ENCODE results near the gene DUSP28. TPM values are rescaled to one million over a fixed set of nuclear protein-coding genes. Genes with fewer than 3 reads are reported as not detected.

Gene DUSP28
- total and polyA plus RNA-seq, 2 of the 13 experiments (the other 11 are each of a cell fraction or from before 2014, with no cell fraction given) = 5.2 to 8.6 TPM

- no peak for TF ChIP-seq FOXP4 (CRISPR knock-in tag; IDR thresholded peaks at IDR 0.05)
- no peak for TF ChIP-seq ZNF362 (CRISPR knock-in tag; IDR thresholded peaks at IDR 0.05; ENCODE audit: borderline replicate concordance)
- no peak for TF ChIP-seq ZFP41 (CRISPR knock-in tag; IDR thresholded peaks at IDR 0.05; ENCODE audit: borderline replicate concordance)
- TF ChIP-seq ZNF773 (CRISPR knock-in tag; IDR thresholded peaks at IDR 0.05; ENCODE audit: borderline replicate concordance) = no peak
- TF ChIP-seq ZNF235 (CRISPR knock-in tag; IDR thresholded peaks at IDR 0.05; ENCODE audit: borderline replicate concordance) = no peak
These were observed 23.6 kb downstream of the DUSP28 start (continued) for GRCh38 chr2:240583774-240584173.

GRCh38 chr2:240584486-240585031, 24.4 kb downstream of the DUSP28 start:
- peak overlapping the region; percentile 89 for H3K27ac ChIP-seq (ENCODE audit: extremely low read length, insufficient read depth, low read length)
- peaks cover 75% of the 10 kb centered on the region for H3K79me2 ChIP-seq (ENCODE audit: insufficient read depth, low read length)
- H3K4me1 ChIP-seq (ENCODE audit: insufficient read depth, low read length) = peaks cover 77% of the 10 kb centered on the region
- ATAC-seq (peak; percentile 1; the same call in 2 of the 3 replicates), FAIRE-seq (peak; percentile 60), DNase-seq (ENCODE audit: low spot score) (peak; percentile 73)
- H4K20me1 ChIP-seq (ENCODE audit: insufficient read depth, low read length) = peaks cover 17% of the 10 kb centered on the region; the same call in 1 of the 2 replicates
- peaks cover 0 to 4% of the 10 kb centered on the region in 2 experiments; a peak in 1 of 5 replicates for H3K27me3 ChIP-seq (ENCODE audit: control insufficient read depth in 1 of 2, insufficient read depth in 2 of 2, low read length in 2 of 2)
- peaks cover 4 to 9% of the 10 kb centered on the region in 2 experiments; a peak in 4 of 5 replicates for H3K36me3 ChIP-seq (replicated peaks in 1 of 2; ENCODE audit: control insufficient read depth in 1 of 2, insufficient read depth in 2 of 2, low read length in 2 of 2)
- intact Hi-C loops (cut with micrococcal nuclease; ENCODE audit: unreplicated experiment) (no loop called here), in situ Hi-C loops (cut with HindIII; ENCODE audit: extremely low pct_ligation_motif_present, low pct_unique_long_range_greater_than_20kb) (no loop called here)
- H3K9me3 ChIP-seq (ENCODE audit: low read length) = no peaks in the 10 kb centered on the region
- no TSS peak for BruUV-seq (replicated peaks)
- H3K9ac ChIP-seq (ENCODE audit: insufficient read depth, low read depth, low read length) = peak overlapping the region; percentile 98
- POLR2A ChIA-PET = interaction anchor here (5.6 to 6.0 kb wide), 3 partner anchors 18 to 24 kb away, joined by 86 to 149 read pairs (median 147); partner anchors contain the start of genes ANKMY1, DUSP28 and RNPEPL1
- no peak overlapping the region for H2AFZ ChIP-seq (ENCODE audit: low read length)
- peak overlapping the region in 2 of 3 experiments; percentile 83 to 90; a peak in 3 of 6 replicates for H3K4me3 ChIP-seq (replicated peaks in 1 of 3; ENCODE audit: insufficient read depth in 1 of 3, low read depth in 2 of 3, low read length in 3 of 3)
- H3K4me2 ChIP-seq (ENCODE audit: low read depth, low read length) = peak overlapping the region; percentile 98
- WGBS (ENCODE audit: low lambda C conversion rate) = 79% methylated on average over 3 of the region's 4 CpGs
- CTCF ChIA-PET (ENCODE audit: low intra/inter-chr PET ratio, low total read pairs) = interaction anchor here (0.7 kb wide), 1 partner anchor 19 kb away, joined by 3 read pairs; no protein-coding TSS in a partner anchor
- TF ChIP-seq NFIC (IDR thresholded peaks at IDR 0.05; ENCODE audit: low read length) = no peak
- TF ChIP-seq ZNF761 (CRISPR knock-in tag; conservative IDR thresholded peaks at IDR 0.05) = no peak
- peak; percentile 40; the same call in 1 of the 2 replicates for TF ChIP-seq SAP130 (CRISPR knock-in tag; IDR thresholded peaks at IDR 0.05; ENCODE audit: low read depth)
- peak; percentile 90 for TF ChIP-seq SRF (IDR thresholded peaks at IDR 0.05; ENCODE audit: low read depth, low read length)
- no peak for TF ChIP-seq THAP8 (CRISPR knock-in tag; IDR thresholded peaks at IDR 0.05; ENCODE audit: borderline replicate concordance)
- TF ChIP-seq ZNF768 (CRISPR knock-in tag; IDR thresholded peaks at IDR 0.05) = no peak
- no peak for TF ChIP-seq SRSF9 (IDR thresholded peaks at IDR 0.05; ENCODE audit: borderline replicate concordance, insufficient read depth, low read depth, low read length, poor library complexity, severe bottlenecking)
- 0 out of 2 replicates have a peak, but pooled peaks have one; percentile 28 for TF ChIP-seq CEBPB (IDR thresholded peaks at IDR 0.05; ENCODE audit: borderline replicate concordance, low read depth, low read length)
- no peak for TF ChIP-seq HMGA1 (CRISPR knock-in tag; conservative IDR thresholded peaks at IDR 0.05)
- no peak for TF ChIP-seq MAZ (IDR thresholded peaks at IDR 0.05; ENCODE audit: borderline replicate concordance, low read depth, low read length)
- TF ChIP-seq MAZ (CRISPR knock-in tag; IDR thresholded peaks at IDR 0.05; ENCODE audit: low read depth) = no peak; the same call in 1 of the 2 replicates
- no peak for TF ChIP-seq MED8 (CRISPR knock-in tag; IDR thresholded peaks at IDR 0.05; ENCODE audit: insufficient replicate concordance)
- no peak for TF ChIP-seq KDM2A (CRISPR knock-in tag; IDR thresholded peaks at IDR 0.05; ENCODE audit: borderline replicate concordance, low read depth)
